HCT116 (cell line): ENCODE measurements around the gene CHAF1A. TPM values are rescaled to one million over a fixed set of nuclear protein-coding genes. Genes with fewer than 3 reads are reported as not detected.

ENCODE experiments used
- ATAC-seq: fragments of 200-7000 bp; cut with Tn5 transposase; 2 replicates; pipeline ENCODE4 v1.9.1; 2020; ENCODE audit warnings: mild to moderate bottlenecking, moderate library complexity
- BruUV-seq: library from RNA; stranded (reverse); fragments of 400-500 nt; replicated peaks from 2 replicates; lab custom pipeline; 2021; lab: Mats Ljungman, UMichigan
- CTCF ChIA-PET: fragments of 300-600 bp; sonication (Branson Sonifier 250); formaldehyde crosslinking; loops from one replicate; lab custom pipeline; 2021; ENCODE audit warnings: antibody characterized with exemption; lab: Charles Lee
- POLR2A ChIA-PET: fragments of 300-600, 350-600 bp; sonication (Branson Sonifier 250); formaldehyde crosslinking; loops from one replicate; lab custom pipeline; 2021; ENCODE audit warnings: antibody characterized with exemption; lab: Charles Lee
- RAD21 ChIA-PET, 2 experiments: fragments of 300-600 bp; sonication (Branson Sonifier 250); formaldehyde crosslinking; loops; one replicate each; lab custom pipeline; 2023; ENCODE audit warnings: low total read pairs in 2 of 2; ENCODE audit not compliant: uncharacterized antibody in 2 of 2, unreplicated experiment in 2 of 2, low non-redundant PET in 1 of 2; lab: Charles Lee
- DNase-seq: peaks from one replicate; pipeline ENCODE4 v3.0.0-alpha.2; 2010; ENCODE audit warnings: low read depth, low spot score
- H2AFZ ChIP-seq: fragments of 200-600 bp; shearing (Covaris generic), sonication (generic); 2 replicates; pipeline ENCODE4 v1.6.1; 2017; ENCODE audit warnings: low read depth, mixed run types, mixed read lengths, antibody characterized with exemption, low read length; ENCODE audit not compliant: poor library complexity, severe bottlenecking
- H3K27ac ChIP-seq: 2 replicates; pipeline ENCODE4 v1.5.1; 2012; ENCODE audit warnings: low read depth, low read length
- H3K27me3 ChIP-seq: fragments of 200-600 bp; sonication (generic); 2 replicates; pipeline ENCODE4 v1.6.1; 2016; ENCODE audit warnings: mixed run types, low read length, mixed read lengths; ENCODE audit not compliant: insufficient read depth
- H3K36me3 ChIP-seq, 2 experiments: fragments of 200-500 bp in 1 of 2; fragments of 200-600 bp in 1 of 2; sonication (Bioruptor generic) in 1 of 2; sonication (generic) in 1 of 2; 2 replicates each; pipeline versions ENCODE4 v1.5.1 to v1.6.1; 2014 to 2016; ENCODE audit warnings: low read length in 2 of 2, inconsistent platforms in 1 of 2, mixed read lengths in 1 of 2, mixed run types in 1 of 2; ENCODE audit not compliant: insufficient read depth in 2 of 2, control insufficient read depth in 1 of 2
- H3K4me1 ChIP-seq, 2 experiments: fragments of 200-600 bp in 1 of 2; sonication (generic) in 1 of 2; 2 replicates each; pipeline versions ENCODE4 v1.5.1 to v1.6.1; 2012 to 2017; ENCODE audit warnings: low read length in 2 of 2, inconsistent platforms in 1 of 2, mild to moderate bottlenecking in 1 of 2, mixed read lengths in 1 of 2, mixed run types in 1 of 2, moderate library complexity in 1 of 2; ENCODE audit not compliant: insufficient read depth in 2 of 2, control insufficient read depth in 1 of 2
- H3K4me2 ChIP-seq: fragments of 200-600 bp; sonication (generic); 2 replicates; pipeline ENCODE4 v1.6.1; 2017; ENCODE audit warnings: mixed run types, low read length, mixed read lengths
- H3K4me3 ChIP-seq, 2 experiments: fragments of 200-600 bp in 1 of 2; sonication (generic) in 1 of 2; replicated peaks in 1 of 2; 2 replicates each; pipeline ENCODE4 v1.5.1; 2011 to 2016; ENCODE audit warnings: low read length in 2 of 2, control low read depth in 1 of 2, low read depth in 1 of 2, mild to moderate bottlenecking in 1 of 2, mixed read lengths in 1 of 2, mixed run types in 1 of 2
- H3K79me2 ChIP-seq: fragments of 200-600 bp; sonication (generic); 2 replicates; pipeline ENCODE4 v1.6.1; 2017; ENCODE audit warnings: mild to moderate bottlenecking, mixed run types, low read length, moderate library complexity, mixed read lengths; ENCODE audit not compliant: insufficient read depth
- H3K9ac ChIP-seq: fragments of 200-600 bp; sonication (generic); 2 replicates; pipeline ENCODE4 v1.6.1; 2016; ENCODE audit warnings: low read length, mixed read lengths
- H3K9me2 ChIP-seq: fragments of 200-600 bp; sonication (generic), shearing (Covaris generic); 2 replicates; pipeline ENCODE4 v1.6.1; 2017; ENCODE audit warnings: mixed run types, mild to moderate bottlenecking, moderate library complexity; ENCODE audit not compliant: insufficient read depth
- H3K9me3 ChIP-seq, 2 experiments: fragments of 200-500 bp in 1 of 2; fragments of 200-600 bp in 1 of 2; sonication (Bioruptor generic) in 1 of 2; sonication (generic) in 1 of 2; 2 replicates each; pipeline ENCODE4 v1.6.1; 2014 to 2017; ENCODE audit warnings: low read length in 2 of 2, mixed read lengths in 2 of 2, inconsistent platforms in 1 of 2, low read depth in 1 of 2, mild to moderate bottlenecking in 1 of 2, mixed run types in 1 of 2, moderate library complexity in 1 of 2; ENCODE audit not compliant: control insufficient read depth in 1 of 2, insufficient read depth in 1 of 2
- H4K20me1 ChIP-seq: fragments of 200-600 bp; sonication (generic), shearing (Covaris generic); 2 replicates; pipeline ENCODE4 v1.6.1; 2017; ENCODE audit warnings: mixed run types, mild to moderate bottlenecking, moderate library complexity; ENCODE audit not compliant: insufficient read depth
- CBX3 ChIP-seq: IDR thresholded peaks from 2 replicates; pipeline ENCODE4 v1.6.1; 2012; ENCODE audit warnings: low read depth
- CEBPB ChIP-seq: IDR thresholded peaks from 2 replicates; pipeline ENCODE4 v1.6.1; 2012; ENCODE audit warnings: low read depth
- ELF1 ChIP-seq: IDR thresholded peaks from 2 replicates; pipeline ENCODE4 v1.6.1; 2012; ENCODE audit warnings: low read depth, borderline replicate concordance
- EZH2 ChIP-seq: fragments of 200-600 bp; sonication (generic); IDR thresholded peaks from 2 replicates; pipeline ENCODE4 v1.6.1; 2017; ENCODE audit warnings: antibody characterized with exemption, mixed run types
- EZH2phosphoT487 ChIP-seq: fragments of 200-600 bp; IDR thresholded peaks from 2 replicates; pipeline ENCODE4 v1.6.1; 2018; ENCODE audit warnings: antibody characterized with exemption, borderline replicate concordance
- FOSL1 ChIP-seq: IDR thresholded peaks from 2 replicates; pipeline ENCODE4 v1.6.1; 2012; ENCODE audit warnings: low read depth
- JUND ChIP-seq: IDR thresholded peaks from 2 replicates; pipeline ENCODE4 v1.6.1; 2012
- POLR2A ChIP-seq: IDR thresholded peaks from 2 replicates; pipeline ENCODE4 v1.7.0; 2011; ENCODE audit warnings: borderline replicate concordance; ENCODE audit not compliant: insufficient read depth, insufficient read length; ENCODE audit errors: extremely low read depth
- SIN3A ChIP-seq: IDR thresholded peaks from 2 replicates; pipeline ENCODE4 v1.6.1; 2012; ENCODE audit warnings: low read depth
- SP1 ChIP-seq: IDR thresholded peaks from 2 replicates; pipeline ENCODE4 v1.6.1; 2012; ENCODE audit warnings: low read depth
- SRF ChIP-seq: IDR thresholded peaks from 2 replicates; pipeline ENCODE4 v1.6.1; 2012; ENCODE audit warnings: low read depth
- YY1 ChIP-seq: IDR thresholded peaks from 2 replicates; pipeline ENCODE4 v1.6.1; 2011; ENCODE audit warnings: low read length, low read depth, moderate library complexity, mild to moderate bottlenecking; ENCODE audit not compliant: insufficient replicate concordance; ENCODE audit errors: extremely low read depth
- intact Hi-C: fragments of 100-400 bp; cut with micrococcal nuclease; formaldehyde crosslinking; loops from 2 replicates; pipeline ENCODE4 v1.10.0; 2022
- total RNA-seq: library from RNA; stranded (reverse); gene quantifications from one replicate; pipeline ENCODE4 v1.2.1, GENCODE V29; 2021; ENCODE audit not compliant: unreplicated experiment
- TF ChIP-seq, protein P1 (sequence below): IDR thresholded peaks from 2 replicates; pipeline ENCODE4 v1.6.1; 2012; ENCODE audit warnings: low read depth
- TF ChIP-seq, protein P2 (sequence below): IDR thresholded peaks from 2 replicates; pipeline ENCODE4 v1.6.1; 2012
- TF ChIP-seq, protein P3 (sequence below): IDR thresholded peaks from 2 replicates; pipeline ENCODE4 v1.6.1; 2012
- TF ChIP-seq, protein P4 (sequence below): IDR thresholded peaks from 2 replicates; pipeline ENCODE4 v1.6.1; 2011; ENCODE audit warnings: mild to moderate bottlenecking, low read length, moderate library complexity; ENCODE audit not compliant: insufficient replicate concordance; ENCODE audit errors: extremely low read depth

Gene CHAF1A
- total RNA-seq, 1 experiment from 2014 or later = 69.9 TPM

DNA sequence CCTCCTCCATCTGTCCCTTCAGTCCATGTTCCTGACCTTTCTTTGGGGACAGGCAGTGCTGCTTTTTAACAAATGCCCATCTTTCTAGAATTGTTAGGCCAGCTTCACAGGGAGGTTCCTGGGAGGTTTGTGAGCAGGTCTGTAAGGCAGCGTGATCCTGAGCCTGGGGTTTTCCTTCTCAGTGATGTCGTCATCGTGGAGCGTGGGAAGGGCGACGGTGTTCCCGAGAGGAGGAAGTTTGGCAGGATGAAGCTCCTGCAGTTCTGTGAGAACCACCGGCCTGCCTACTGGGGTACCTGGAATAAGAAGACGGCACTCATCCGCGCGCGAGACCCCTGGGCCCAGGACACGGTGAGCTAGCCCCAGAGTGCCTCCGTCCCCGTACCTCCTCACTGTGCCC is 26.8 kb downstream of the CHAF1A start (continued):
- TF ChIP-seq, protein P1, sequence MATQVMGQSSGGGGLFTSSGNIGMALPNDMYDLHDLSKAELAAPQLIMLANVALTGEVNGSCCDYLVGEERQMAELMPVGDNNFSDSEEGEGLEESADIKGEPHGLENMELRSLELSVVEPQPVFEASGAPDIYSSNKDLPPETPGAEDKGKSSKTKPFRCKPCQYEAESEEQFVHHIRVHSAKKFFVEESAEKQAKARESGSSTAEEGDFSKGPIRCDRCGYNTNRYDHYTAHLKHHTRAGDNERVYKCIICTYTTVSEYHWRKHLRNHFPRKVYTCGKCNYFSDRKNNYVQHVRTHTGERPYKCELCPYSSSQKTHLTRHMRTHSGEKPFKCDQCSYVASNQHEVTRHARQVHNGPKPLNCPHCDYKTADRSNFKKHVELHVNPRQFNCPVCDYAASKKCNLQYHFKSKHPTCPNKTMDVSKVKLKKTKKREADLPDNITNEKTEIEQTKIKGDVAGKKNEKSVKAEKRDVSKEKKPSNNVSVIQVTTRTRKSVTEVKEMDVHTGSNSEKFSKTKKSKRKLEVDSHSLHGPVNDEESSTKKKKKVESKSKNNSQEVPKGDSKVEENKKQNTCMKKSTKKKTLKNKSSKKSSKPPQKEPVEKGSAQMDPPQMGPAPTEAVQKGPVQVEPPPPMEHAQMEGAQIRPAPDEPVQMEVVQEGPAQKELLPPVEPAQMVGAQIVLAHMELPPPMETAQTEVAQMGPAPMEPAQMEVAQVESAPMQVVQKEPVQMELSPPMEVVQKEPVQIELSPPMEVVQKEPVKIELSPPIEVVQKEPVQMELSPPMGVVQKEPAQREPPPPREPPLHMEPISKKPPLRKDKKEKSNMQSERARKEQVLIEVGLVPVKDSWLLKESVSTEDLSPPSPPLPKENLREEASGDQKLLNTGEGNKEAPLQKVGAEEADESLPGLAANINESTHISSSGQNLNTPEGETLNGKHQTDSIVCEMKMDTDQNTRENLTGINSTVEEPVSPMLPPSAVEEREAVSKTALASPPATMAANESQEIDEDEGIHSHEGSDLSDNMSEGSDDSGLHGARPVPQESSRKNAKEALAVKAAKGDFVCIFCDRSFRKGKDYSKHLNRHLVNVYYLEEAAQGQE = no peak
- TF ChIP-seq JUND = no peak
- no peak for TF ChIP-seq CBX3
- TF ChIP-seq CEBPB = no peak
- no peak for TF ChIP-seq FOSL1
- no peak for TF ChIP-seq ELF1
- TF ChIP-seq, protein P2, sequence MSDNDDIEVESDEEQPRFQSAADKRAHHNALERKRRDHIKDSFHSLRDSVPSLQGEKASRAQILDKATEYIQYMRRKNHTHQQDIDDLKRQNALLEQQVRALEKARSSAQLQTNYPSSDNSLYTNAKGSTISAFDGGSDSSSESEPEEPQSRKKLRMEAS = no peak
- TF ChIP-seq POLR2A = no peak

DNA sequence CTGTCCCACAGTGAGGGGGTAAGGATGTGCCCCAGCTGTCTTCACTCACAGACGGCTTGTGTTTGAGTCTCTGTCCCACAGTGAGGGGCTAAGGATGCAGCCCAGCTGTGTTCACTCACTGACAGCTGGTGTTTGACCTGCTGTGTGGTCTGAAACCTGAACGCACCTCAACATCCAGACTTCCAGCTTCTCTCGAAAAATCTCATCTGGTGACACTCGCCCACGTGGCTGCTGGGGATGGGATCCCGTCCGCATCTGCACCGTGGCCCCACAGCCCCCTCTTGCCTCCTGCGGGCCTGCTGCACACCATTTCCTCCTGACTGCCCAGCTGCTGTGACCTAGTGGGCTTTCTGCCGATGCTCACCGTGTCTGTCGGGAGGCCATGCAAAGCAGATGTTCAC is 27.3 kb downstream of the CHAF1A start:
- TF ChIP-seq JUND (no peak), SP1 (no peak), CEBPB (no peak), EZH2phosphoT487 (no peak), FOSL1 (no peak), EZH2 (no peak), SRF (no peak), YY1 (no peak), SIN3A (no peak)
- TF ChIP-seq, protein P3, sequence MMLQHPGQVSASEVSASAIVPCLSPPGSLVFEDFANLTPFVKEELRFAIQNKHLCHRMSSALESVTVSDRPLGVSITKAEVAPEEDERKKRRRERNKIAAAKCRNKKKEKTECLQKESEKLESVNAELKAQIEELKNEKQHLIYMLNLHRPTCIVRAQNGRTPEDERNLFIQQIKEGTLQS = no peak
- TF ChIP-seq, protein P1 = no peak
- TF ChIP-seq, protein P4, sequence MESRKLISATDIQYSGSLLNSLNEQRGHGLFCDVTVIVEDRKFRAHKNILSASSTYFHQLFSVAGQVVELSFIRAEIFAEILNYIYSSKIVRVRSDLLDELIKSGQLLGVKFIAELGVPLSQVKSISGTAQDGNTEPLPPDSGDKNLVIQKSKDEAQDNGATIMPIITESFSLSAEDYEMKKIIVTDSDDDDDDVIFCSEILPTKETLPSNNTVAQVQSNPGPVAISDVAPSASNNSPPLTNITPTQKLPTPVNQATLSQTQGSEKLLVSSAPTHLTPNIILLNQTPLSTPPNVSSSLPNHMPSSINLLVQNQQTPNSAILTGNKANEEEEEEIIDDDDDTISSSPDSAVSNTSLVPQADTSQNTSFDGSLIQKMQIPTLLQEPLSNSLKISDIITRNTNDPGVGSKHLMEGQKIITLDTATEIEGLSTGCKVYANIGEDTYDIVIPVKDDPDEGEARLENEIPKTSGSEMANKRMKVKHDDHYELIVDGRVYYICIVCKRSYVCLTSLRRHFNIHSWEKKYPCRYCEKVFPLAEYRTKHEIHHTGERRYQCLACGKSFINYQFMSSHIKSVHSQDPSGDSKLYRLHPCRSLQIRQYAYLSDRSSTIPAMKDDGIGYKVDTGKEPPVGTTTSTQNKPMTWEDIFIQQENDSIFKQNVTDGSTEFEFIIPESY = no peak
- H3K9ac ChIP-seq = no peak overlapping the region
- intact Hi-C loops = no loop called here
- no peak for ATAC-seq
- no peaks in the 10 kb centered on the region for H3K9me2 ChIP-seq
- no peak overlapping the region for H2AFZ ChIP-seq
- RAD21 ChIA-PET = no interaction called here
- H3K27me3 ChIP-seq = no peaks in the 10 kb centered on the region
- H3K79me2 ChIP-seq = peaks cover 12% of the 10 kb centered on the region
- H3K4me2 ChIP-seq = no peak overlapping the region
- CTCF ChIA-PET = no interaction called here
- no peak overlapping the region for H3K27ac ChIP-seq
- peaks cover 48 to 58% of the 10 kb centered on the region in 2 experiments; a peak in 3 of 4 replicates for H3K36me3 ChIP-seq
- no peaks in the 10 kb centered on the region for H3K4me1 ChIP-seq
- BruUV-seq = no TSS peak
- no peak overlapping the region for H3K4me3 ChIP-seq
- no peak for DNase-seq
- POLR2A ChIA-PET = no interaction called here
- no peaks in the 10 kb centered on the region for H4K20me1 ChIP-seq
- H3K9me3 ChIP-seq = no peaks in the 10 kb centered on the region
